HG03280 (cell line): ENCODE results near the gene CXCR5.
A peak's percentile ranks its signal among the peaks of the same experiment; 100 is the strongest.
"Not testable (repeated sequence)": the region's sequence is repeated elsewhere in the genome, so short reads cannot be mapped to it uniquely, and the experiment has no call there.

Experiments used
- ATAC-seq: cut with Tn5 transposase; IDR thresholded peaks from one replicate; pipeline ENCODE4 v1.9.1; 2021; ENCODE audit warnings: mild to moderate bottlenecking, moderate library complexity; ENCODE audit not compliant: unreplicated experiment

Gene CXCR5

GRCh38 chr11:118883368-118884071 lies at the start of gene CXCR5:
Gene CXCR5 (plus strand): TSS chr11:118883892. CDS start chr11:118883942, 50 bp downstream.
- peak; percentile 71 for ATAC-seq

DNA sequence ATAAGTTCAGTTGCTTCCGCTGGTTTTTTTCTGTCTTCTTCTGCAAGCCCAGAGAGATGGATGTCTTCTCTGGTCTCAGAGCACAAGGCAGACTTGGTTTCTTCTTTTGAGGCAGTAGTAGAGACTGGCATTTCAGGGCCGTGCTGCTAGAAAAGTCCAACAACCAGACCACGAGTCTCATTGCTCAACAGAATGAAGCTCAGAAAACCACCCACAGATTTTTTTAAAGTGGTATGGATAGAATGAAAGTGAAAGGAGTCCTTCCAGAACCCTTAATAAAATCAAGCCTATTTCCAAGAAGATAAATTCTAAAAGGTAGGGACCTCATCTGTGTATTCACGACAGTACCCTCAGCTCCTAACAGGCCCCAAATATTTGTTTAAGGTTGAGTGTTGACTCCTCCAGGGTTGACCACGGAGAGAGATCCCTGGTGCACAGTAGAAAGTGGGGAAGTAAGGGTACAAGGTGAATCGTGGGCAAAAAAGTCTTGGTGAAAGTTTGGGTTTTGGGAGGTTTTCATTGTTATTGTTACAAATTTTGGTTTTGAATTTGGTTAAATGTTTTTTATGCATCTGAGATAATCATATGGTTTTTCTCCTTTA lies 49.2 kb upstream of the CXCR5 start:
- ATAC-seq: no peak

- no peak for ATAC-seq
Observed at GRCh38 chr11:118837868-118838267, 45.8 kb upstream of the CXCR5 start.

DNA sequence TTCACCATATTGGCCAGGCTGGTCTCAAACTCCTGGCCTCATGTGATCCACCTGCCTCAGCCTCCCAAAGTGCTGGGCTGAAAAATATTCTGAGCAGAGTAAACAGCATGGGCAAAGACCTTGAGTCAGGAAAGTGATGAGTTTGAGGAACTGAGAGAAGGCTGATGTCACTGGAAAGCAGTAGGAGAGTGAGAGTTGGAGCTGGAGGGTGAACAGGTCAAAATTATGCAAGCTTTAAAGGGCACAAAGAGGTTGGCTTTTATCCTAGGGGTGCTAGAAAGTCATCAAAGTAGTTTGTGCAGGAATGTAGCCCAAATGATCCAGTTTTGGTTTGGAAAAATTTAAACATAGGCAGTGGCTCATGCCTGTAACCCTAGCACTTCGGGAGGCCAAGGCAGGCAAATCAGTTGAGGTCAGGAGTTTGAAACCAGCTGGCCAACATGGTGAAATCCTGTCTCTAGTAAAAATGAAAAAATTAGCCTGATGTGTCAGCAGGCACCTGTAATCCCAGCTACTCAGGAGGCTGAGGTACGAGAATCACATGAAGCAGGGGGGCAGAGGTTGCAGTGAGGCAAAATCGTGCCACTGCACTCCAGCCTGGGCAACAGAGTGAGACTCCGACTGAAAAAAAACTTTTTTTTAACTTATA lies 44.7 kb upstream of the CXCR5 start:
- ATAC-seq: peak; percentile 66

DNA sequence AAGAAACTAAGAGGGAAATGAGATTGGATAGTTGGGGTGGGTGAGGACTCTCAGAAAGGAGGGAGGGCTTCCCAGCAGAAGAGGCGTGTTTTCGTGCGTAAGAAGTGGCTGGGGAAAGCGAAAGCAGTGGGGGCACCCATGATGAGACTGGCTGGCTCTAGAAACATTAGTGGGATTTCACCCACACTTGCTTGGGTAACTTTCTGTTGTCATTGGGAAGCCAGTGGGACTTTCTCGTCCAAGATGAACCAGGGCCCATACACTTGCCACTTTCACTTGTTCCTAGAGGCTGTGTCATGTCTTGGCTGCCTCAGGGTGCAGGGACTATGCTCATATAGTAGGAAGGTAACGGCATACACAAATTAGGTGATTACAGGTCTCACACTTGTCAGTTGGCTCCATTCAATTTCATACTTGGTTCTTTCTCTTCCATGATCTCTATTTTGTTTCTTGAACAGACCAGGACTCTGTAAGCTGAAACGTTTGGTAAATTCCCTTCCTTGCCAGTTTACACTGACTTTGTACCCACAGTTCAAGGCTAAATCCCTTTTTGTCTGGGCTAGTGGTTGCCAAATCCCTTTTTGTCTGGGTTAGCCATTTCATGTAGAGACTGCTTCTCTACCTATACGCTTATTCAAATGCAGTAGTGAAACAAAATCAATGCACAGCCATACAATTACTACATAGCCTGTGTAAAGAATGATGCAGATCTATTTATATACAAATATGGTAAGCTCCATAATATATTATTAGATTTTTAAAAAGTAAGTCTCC lies 42.0 kb upstream of the CXCR5 start:
- no peak for ATAC-seq

DNA sequence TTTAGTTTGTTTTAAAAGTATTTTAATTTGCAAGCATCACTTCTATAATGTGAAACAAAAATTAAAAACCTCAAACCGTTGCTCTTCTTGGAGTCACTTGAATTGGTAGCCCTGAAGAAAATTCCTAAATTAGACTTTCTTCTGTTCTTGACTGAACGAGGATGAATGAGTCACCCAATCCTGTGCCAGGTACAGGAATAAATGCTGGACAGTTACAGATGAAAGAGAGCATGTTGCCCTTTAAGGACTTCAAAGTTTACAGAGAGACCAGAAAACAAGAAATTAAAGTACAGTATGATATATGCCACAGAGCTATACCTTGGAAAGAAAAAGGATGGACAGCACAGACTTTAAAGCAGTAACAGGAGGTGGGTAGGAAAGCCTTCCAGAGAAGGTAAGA lies 41.3 kb upstream of the CXCR5 start:
- ATAC-seq: no peak

DNA sequence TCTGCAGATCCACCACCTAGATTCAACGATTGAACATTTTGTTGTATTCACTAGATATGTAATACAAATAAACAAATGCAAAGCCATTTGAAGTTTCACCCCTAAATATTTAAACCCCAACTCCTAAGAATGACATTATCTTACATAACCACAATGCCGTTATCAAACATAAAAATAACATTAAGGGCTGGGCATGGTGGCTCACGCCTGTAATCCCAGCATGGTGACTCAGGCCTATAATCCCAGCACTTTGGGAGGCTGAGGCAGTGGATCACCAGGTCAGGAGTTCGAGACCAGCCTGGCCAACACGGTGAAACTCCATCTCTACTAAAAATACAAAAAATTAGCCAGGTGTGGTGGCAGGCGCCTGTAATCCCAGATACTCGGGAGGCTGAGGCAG lies 40.8 kb upstream of the CXCR5 start:
- ATAC-seq: not testable (repeated sequence)

- no peak for ATAC-seq
Observed at GRCh38 chr11:118843565-118843964, 40.1 kb upstream of the CXCR5 start.

- ATAC-seq: no peak
Observed at GRCh38 chr11:118845369-118845768, 38.3 kb upstream of the CXCR5 start.

DNA sequence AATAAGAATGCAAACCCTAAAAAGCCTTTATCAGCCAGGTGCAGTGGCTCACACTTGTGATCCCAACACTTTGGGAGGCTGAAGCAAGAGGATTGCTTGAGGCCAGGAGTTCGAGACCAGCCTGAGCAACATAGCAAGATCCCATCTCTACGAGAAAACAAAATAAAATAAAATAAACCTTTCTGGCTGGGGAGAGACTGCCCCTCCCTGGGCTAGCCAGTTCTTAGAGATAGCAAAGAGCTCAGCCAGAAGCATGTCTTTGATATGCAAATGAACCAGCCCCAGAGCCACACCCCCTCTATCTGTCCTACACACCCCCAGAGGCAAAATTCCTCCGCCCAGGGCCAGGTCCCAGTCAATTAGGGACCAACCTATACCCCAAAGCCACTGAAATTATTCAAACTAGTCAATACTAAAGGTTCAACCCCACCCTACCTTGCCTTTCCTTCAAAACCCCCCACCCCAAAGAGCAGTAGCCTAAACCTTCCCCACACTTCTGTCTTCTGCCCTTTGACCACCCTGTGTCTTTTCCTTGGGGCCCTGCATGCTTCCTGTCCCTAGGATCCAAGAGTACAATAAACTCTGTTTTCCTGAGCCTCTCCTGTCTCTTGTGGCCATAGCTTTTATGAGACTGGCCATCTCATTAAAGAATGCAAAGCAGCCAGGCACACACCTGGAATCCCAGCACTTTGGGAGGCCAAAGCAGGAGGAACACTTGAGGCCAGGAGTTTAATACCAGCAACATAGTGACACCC lies 37.3 kb upstream of the CXCR5 start:
- no peak for ATAC-seq

GRCh38 chr11:118849825-118850224 lies 33.9 kb upstream of the CXCR5 start:
- ATAC-seq: no peak

GRCh38 chr11:118851970-118852369 lies 31.7 kb upstream of the CXCR5 start:
- ATAC-seq: peak; percentile 68

DNA sequence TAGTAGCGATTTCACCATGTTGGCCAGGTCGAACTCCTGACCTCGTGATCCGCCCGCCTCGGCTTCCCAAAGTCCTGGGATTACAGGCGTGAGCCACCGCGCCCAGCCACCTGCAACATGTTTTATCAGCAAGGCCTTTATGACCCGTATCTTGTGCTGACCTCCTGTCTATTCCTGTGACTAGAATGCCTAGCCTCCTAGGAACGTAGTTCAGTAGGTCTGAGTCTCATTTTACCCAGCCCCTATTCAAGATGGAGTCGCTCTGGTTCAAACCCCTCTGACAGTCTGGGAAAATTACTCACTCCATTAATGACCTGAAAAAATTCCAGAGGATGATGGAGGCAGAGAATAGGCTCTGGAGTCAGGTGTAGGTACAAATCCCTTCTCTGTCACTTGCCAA lies 30.0 kb upstream of the CXCR5 start:
- no peak for ATAC-seq

DNA sequence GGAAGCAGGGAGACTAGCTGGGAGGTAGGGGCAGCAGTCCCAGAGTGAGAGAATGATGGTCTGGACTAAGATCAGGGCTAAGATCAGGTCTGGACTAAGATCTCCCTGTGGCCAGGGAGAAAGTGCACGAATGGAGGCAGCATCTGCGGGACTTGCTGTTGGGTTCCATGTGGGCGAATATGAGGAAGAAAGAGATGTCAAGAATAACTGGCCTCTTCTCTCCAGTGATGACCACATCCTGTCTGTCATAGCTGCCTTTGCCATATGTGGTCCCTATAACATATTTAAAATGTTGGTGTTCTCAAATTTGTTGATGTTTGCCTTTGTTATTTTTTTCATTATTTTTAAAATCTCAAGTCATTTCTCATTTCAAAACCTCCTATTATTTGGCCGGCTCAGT lies 27.4 kb upstream of the CXCR5 start:
- no peak for ATAC-seq

GRCh38 chr11:118857385-118857784 lies 26.3 kb upstream of the CXCR5 start:
- ATAC-seq: no peak

GRCh38 chr11:118859973-118860372 lies 23.7 kb upstream of the CXCR5 start:
- no peak for ATAC-seq

- ATAC-seq: no peak
Observed at GRCh38 chr11:118868659-118869058, 15.0 kb upstream of the CXCR5 start.

GRCh38 chr11:118870396-118871343 lies 13.0 kb upstream of the CXCR5 start:
- peak; percentile 43 for ATAC-seq

DNA sequence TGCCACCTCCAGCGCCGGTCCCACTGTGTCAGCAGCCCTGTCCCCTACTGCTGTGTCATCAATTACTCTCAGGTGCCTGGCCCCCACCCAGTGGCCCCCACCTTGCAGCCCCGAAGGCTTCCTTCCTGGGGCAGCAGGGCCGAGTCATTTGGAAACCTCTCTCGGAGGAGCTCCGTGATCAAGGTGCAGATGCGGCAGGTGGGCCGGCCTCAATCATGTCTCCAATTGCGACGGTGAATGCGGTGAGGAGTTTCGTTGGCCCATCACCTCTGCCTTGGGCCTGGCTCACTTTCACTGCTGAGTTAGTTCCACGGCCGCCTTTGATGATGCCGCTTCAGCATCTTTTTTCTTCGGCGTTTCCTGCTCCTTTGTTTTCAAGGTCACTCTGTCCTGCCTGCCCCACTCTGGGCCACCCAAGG lies 11.3 kb upstream of the CXCR5 start:
- ATAC-seq: no peak

DNA sequence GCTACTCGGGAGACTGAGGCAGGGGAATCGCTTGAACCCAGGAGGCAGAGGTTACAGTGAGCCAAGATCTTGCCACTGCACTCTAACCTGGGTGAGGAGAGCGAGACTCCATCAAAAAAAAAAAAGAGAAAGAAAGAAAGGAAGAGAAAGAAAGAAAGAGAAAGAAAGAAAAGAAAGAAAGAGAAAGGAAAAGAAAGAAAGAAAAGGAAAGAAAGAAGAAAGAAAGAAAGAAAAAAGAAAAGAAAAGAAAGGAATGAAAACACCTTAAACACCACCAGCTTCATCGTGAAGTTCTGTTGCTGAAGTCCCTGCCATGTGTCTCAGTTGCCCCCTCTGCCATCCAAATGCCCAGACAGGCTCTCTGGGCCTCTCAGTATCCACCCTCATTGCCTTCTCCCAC lies 9.9 kb upstream of the CXCR5 start:
- no peak for ATAC-seq
